Hematopoietic multipotent progenitor cell treated with erythropoietin and hydrocortisone succinate and interleukin-3 and kit ligand, for 8 days (in vitro differentiated cells): Measurements from ENCODE around the gene ASB8.
A peak's percentile ranks its signal among the peaks of the same experiment; 100 is the strongest.
"Not testable (repeated sequence)": the region's sequence is repeated elsewhere in the genome, so short reads cannot be mapped to it uniquely, and the experiment has no call there.

ENCODE experiments used
- DNase-seq: peaks from one replicate; pipeline ENCODE4 v3.0.0-alpha.2; 2015

ASB8 gene

GRCh38 chr12:48182631-48183030, 25.3 kb upstream of the ASB8 start:
- DNase-seq = no peak

- no peak for DNase-seq
Measured at GRCh38 chr12:48180857-48181495, 23.7 kb upstream of the ASB8 start.

- no peak for DNase-seq
Measured at GRCh38 chr12:48180424-48180823, 23.1 kb upstream of the ASB8 start.

GRCh38 chr12:48179466-48179865, 22.2 kb upstream of the ASB8 start:
- no peak for DNase-seq

GRCh38 chr12:48177982-48178381, 20.7 kb upstream of the ASB8 start:
- DNase-seq = no peak

- DNase-seq = no peak
Measured at GRCh38 chr12:48176417-48176751, 19.1 kb upstream of the ASB8 start.

- no peak for DNase-seq
Measured at GRCh38 chr12:48175613-48176416, 18.5 kb upstream of the ASB8 start.

- DNase-seq = no peak
Measured at GRCh38 chr12:48169011-48169410, 11.7 kb upstream of the ASB8 start.

GRCh38 chr12:48165089-48165981, 8.0 kb upstream of the ASB8 start:
- DNase-seq = peak; percentile 80

GRCh38 chr12:48164451-48164850, 7.1 kb upstream of the ASB8 start:
- DNase-seq = no peak

- DNase-seq = no peak
Measured at GRCh38 chr12:48163150-48163747, 5.9 kb upstream of the ASB8 start.

GRCh38 chr12:48160807-48161206, 3.5 kb upstream of the ASB8 start:
- peak; percentile 95 for DNase-seq

- peak; percentile 16 for DNase-seq
Measured at GRCh38 chr12:48160046-48160445, 2.7 kb upstream of the ASB8 start.

GRCh38 chr12:48157889-48158370, 615 bp upstream of the ASB8 start:
- DNase-seq = no peak

- DNase-seq = no peak
Measured at GRCh38 chr12:48156652-48157017, 680 bp downstream of the ASB8 start.

GRCh38 chr12:48155786-48156185, 1.5 kb downstream of the ASB8 start:
- not testable (repeated sequence) for DNase-seq

- no peak for DNase-seq
Measured at GRCh38 chr12:48151103-48151771, 6.1 kb downstream of the ASB8 start.

GRCh38 chr12:48145981-48146380, 11.3 kb downstream of the ASB8 start:
- DNase-seq = peak; percentile 53

GRCh38 chr12:48143898-48144297, 13.4 kb downstream of the ASB8 start:
- DNase-seq = no peak

- DNase-seq = no peak
Measured at GRCh38 chr12:48142818-48143674, 14.3 kb downstream of the ASB8 start.

GRCh38 chr12:48135027-48135426, 22.3 kb downstream of the ASB8 start:
- DNase-seq = no peak

GRCh38 chr12:48132826-48133225, 24.5 kb downstream of the ASB8 start:
- DNase-seq = no peak
